Measurements from ENCODE around the gene ARHGEF38.
"Not testable (repeated sequence)": the region's sequence is repeated elsewhere in the genome, so short reads cannot be mapped to it uniquely, and the experiment has no call there.

Gene ARHGEF38

GRCh38 chr4:105657117-105657765, 104.8 kb downstream of the ARHGEF38 start:
- DNase-seq: no peak

GRCh38 chr4:105659190-105659589, 106.8 kb downstream of the ARHGEF38 start:
- DNase-seq: no peak

GRCh38 chr4:105661028-105661427, 108.6 kb downstream of the ARHGEF38 start:
- DNase-seq: no peak

- no peak for DNase-seq
Measured at GRCh38 chr4:105662935-105663675, 110.7 kb downstream of the ARHGEF38 start.

- DNase-seq: no peak
Measured at GRCh38 chr4:105666693-105667092, 114.3 kb downstream of the ARHGEF38 start.

- DNase-seq: no peak
Measured at GRCh38 chr4:105670684-105671083, 118.3 kb downstream of the ARHGEF38 start.

- DNase-seq: no peak
Measured at GRCh38 chr4:105671301-105671700, 118.9 kb downstream of the ARHGEF38 start.

- no peak for DNase-seq
Measured at GRCh38 chr4:105674011-105674410, 121.6 kb downstream of the ARHGEF38 start.

- DNase-seq: no peak
Measured at GRCh38 chr4:105677709-105678108, 125.3 kb downstream of the ARHGEF38 start.

GRCh38 chr4:105679186-105679585, 126.8 kb downstream of the ARHGEF38 start:
- DNase-seq: no peak

- DNase-seq: no peak
Measured at GRCh38 chr4:105683038-105683437, 130.6 kb downstream of the ARHGEF38 start.

- no peak for DNase-seq
Measured at GRCh38 chr4:105686571-105686970, 134.2 kb downstream of the ARHGEF38 start.

GRCh38 chr4:105694812-105695211, 142.4 kb downstream of the ARHGEF38 start:
- DNase-seq: not testable (repeated sequence)

- not testable (repeated sequence) for DNase-seq
Measured at GRCh38 chr4:105695832-105696231, 143.4 kb downstream of the ARHGEF38 start.

GRCh38 chr4:105698607-105699006, 146.2 kb downstream of the ARHGEF38 start:
- DNase-seq: no peak

GRCh38 chr4:105707782-105708180, 155.4 kb downstream of the ARHGEF38 start:
- DNase-seq: peak in 1 of 2 donors; percentile 15

- DNase-seq: peak; percentile 88 to 91
Measured at GRCh38 chr4:105708181-105709080, 156.0 kb downstream of the ARHGEF38 start, which contains the start of the genes GSTCD and INTS12. Gene GSTCD, plus strand, starts transcription at chr4:105708784. Its CDS starts 8,830 bp downstream, at chr4:105717614. Gene INTS12, minus strand, starts transcription at chr4:105708689. Its CDS starts 8,684 bp downstream, at chr4:105700005.

GRCh38 chr4:105709081-105709450, 156.6 kb downstream of the ARHGEF38 start:
- DNase-seq: peak in 1 of 2 donors; percentile 11

- DNase-seq: no peak
Measured at GRCh38 chr4:105710012-105710600, 157.7 kb downstream of the ARHGEF38 start.

GRCh38 chr4:105710678-105711077, 158.3 kb downstream of the ARHGEF38 start:
- DNase-seq: no peak

GRCh38 chr4:105712766-105713165, 160.3 kb downstream of the ARHGEF38 start:
- DNase-seq: no peak

GRCh38 chr4:105714071-105714521, 161.7 kb downstream of the ARHGEF38 start:
- DNase-seq: no peak

GRCh38 chr4:105714932-105715331, 162.5 kb downstream of the ARHGEF38 start:
- DNase-seq: no peak
